BE2C (cell line): Measurements from ENCODE around the gene ZNF768.
"Not testable (repeated sequence)": the region's sequence is repeated elsewhere in the genome, so short reads cannot be mapped to it uniquely, and the experiment has no call there.

Experiments used
- DNase-seq: peaks from one replicate; pipeline ENCODE4 v3.0.0-alpha.2; 2020
- H3K27me3 ChIP-seq: fragments of 250-450 bp; sonication (Bioruptor Pico); 2 replicates; pipeline ENCODE4 v1.5.1; 2020; ENCODE audit warnings: mild to moderate bottlenecking
- H3K36me3 ChIP-seq: fragments of 250-450 bp; sonication (Bioruptor Pico); 2 replicates; pipeline ENCODE4 v1.5.1; 2020; ENCODE audit warnings: mild to moderate bottlenecking
- H3K4me1 ChIP-seq: fragments of 250-450 bp; sonication (Bioruptor Pico); 2 replicates; pipeline ENCODE4 v1.5.1; 2020
- H3K4me3 ChIP-seq: 2 replicates; pipeline ENCODE4 v1.5.1; 2011; ENCODE audit warnings: low read depth, low read length
- H3K9me3 ChIP-seq: fragments of 250-450 bp; sonication (Bioruptor Pico); 2 replicates; pipeline ENCODE4 v1.5.1; 2020
- CTCF ChIP-seq: IDR thresholded peaks from 2 replicates; pipeline ENCODE4 v1.5.1; 2012; ENCODE audit warnings: mild to moderate bottlenecking, low read depth, low read length

Gene ZNF768

GRCh38 chr16:30485818-30486436 is 40.4 kb downstream of the ZNF768 start:
- Histone ChIP-seq H3K9me3 (no peaks in the 10 kb centered on the region), H3K4me1 (no peaks in the 10 kb centered on the region), H3K36me3 (no peaks in the 10 kb centered on the region), H3K4me3 (no peak overlapping the region), H3K27me3 (no peaks in the 10 kb centered on the region)
- no peak for DNase-seq
- TF ChIP-seq CTCF, result no peak

GRCh38 chr16:30484887-30485286 is 41.5 kb downstream of the ZNF768 start:
- DNase-seq, result no peak
- no peak for TF ChIP-seq CTCF
- Histone ChIP-seq H3K36me3 (no peaks in the 10 kb centered on the region), H3K27me3 (no peaks in the 10 kb centered on the region), H3K4me3 (no peak overlapping the region), H3K9me3 (no peaks in the 10 kb centered on the region), H3K4me1 (no peaks in the 10 kb centered on the region)

GRCh38 chr16:30482366-30482765 is 44.0 kb downstream of the ZNF768 start:
- no peak for DNase-seq
- peak; percentile 26; the same call in 1 of the 2 replicates for TF ChIP-seq CTCF
- no peaks in the 10 kb centered on the region for H3K9me3 ChIP-seq

GRCh38 chr16:30481381-30481780 is 45.0 kb downstream of the ZNF768 start:
- no peaks in the 10 kb centered on the region for H3K36me3 ChIP-seq

More at GRCh38 chr16:30482366-30482765, 44.0 kb downstream of the ZNF768 start:
- Histone ChIP-seq H3K27me3 (no peaks in the 10 kb centered on the region), H3K4me1 (no peaks in the 10 kb centered on the region), H3K36me3 (no peaks in the 10 kb centered on the region), H3K4me3 (no peak overlapping the region)

GRCh38 chr16:30478766-30479478 is 47.4 kb downstream of the ZNF768 start:
- Histone ChIP-seq H3K27me3 (no peaks in the 10 kb centered on the region), H3K9me3 (no peaks in the 10 kb centered on the region), H3K4me1 (no peaks in the 10 kb centered on the region), H3K36me3 (no peaks in the 10 kb centered on the region), H3K4me3 (no peak overlapping the region)
- no peak for TF ChIP-seq CTCF
- DNase-seq, result no peak

More at GRCh38 chr16:30481381-30481780, 45.0 kb downstream of the ZNF768 start:
- H3K9me3 ChIP-seq, result no peaks in the 10 kb centered on the region
- no peaks in the 10 kb centered on the region for H3K4me1 ChIP-seq
- TF ChIP-seq CTCF, result no peak
- no peak for DNase-seq
- no peak overlapping the region for H3K4me3 ChIP-seq
- H3K27me3 ChIP-seq, result no peaks in the 10 kb centered on the region

- H3K36me3 ChIP-seq, H3K4me1 ChIP-seq, H3K4me3 ChIP-seq, DNase-seq, H3K27me3 ChIP-seq, H3K9me3 ChIP-seq: not testable (repeated sequence)
Measured at GRCh38 chr16:30477773-30478172, 48.6 kb downstream of the ZNF768 start.
